SH-SY5Y (cell line): ENCODE data around the gene TECPR2.

Experiments
- GATA2 ChIP-seq: IDR thresholded peaks from 2 replicates; pipeline ENCODE4 v1.6.1; 2011; ENCODE audit warnings: mild to moderate bottlenecking, low read depth, low read length
- GATA3 ChIP-seq: IDR thresholded peaks from 2 replicates; pipeline ENCODE4 v1.6.1; 2011; ENCODE audit warnings: low read depth, mild to moderate bottlenecking, low read length, moderate library complexity

- TF ChIP-seq GATA2, result no peak
- no peak for TF ChIP-seq GATA3
Measured at GRCh38 chr14:102323102-102323501, 39.6 kb upstream of the TECPR2 start.
